Activated CD8-positive, alpha-beta memory T cell treated with anti-CD3 and anti-CD28 coated beads for 36 hours (primary cell): ENCODE data around the gene ALOXE3. TPM values are rescaled to one million over a fixed set of nuclear protein-coding genes. Genes with fewer than 3 reads are reported as not detected.

Experiments
- CTCF ChIA-PET: fragments of 350-600 bp; sonication (Branson Sonifier 250); formaldehyde crosslinking; loops from one replicate; lab custom pipeline; 2021; ENCODE audit warnings: antibody characterized with exemption; lab: Charles Lee
- POLR2A ChIA-PET: fragments of 350-600 bp; sonication (Branson Sonifier 250); formaldehyde crosslinking; loops from one replicate; lab custom pipeline; 2021; ENCODE audit warnings: antibody characterized with exemption; lab: Charles Lee
- total RNA-seq, 2 experiments: library from RNA; stranded (reverse); gene quantifications; one replicate each; pipeline ENCODE4 v1.2.3, GENCODE V29; 2021

Gene ALOXE3
- total RNA-seq, 2 experiments from 2014 or later, result 0.19 TPM; not detected in 1

DNA sequence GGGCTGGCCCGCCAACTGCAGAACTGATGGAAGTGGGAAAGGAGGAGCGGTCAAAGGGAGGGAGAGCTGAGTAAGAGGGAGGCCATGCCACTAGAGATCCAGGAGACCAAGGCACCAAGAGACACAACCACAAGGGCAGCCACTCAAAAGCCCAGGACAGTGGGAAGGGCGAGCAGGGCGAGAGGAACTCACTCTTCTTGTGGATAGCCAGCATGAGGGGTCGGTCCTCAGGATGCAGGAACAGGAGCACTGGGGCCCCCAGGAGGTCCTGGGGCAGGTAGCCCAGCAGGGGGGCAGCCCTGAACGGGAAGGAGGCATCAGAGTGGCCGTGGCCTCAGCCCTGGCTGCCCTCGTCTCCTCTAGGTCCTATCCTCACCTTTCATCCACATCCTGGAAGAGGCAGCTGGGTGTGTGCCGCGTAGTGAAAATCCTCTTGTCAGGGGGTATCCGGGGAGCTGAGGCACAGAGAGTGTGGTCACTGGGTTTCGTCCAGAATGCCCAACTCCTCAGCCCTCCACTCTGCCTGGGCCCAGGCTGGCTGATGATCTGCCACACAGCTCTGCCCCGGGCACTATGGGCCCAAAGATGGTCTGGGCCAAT lies 29.6 kb upstream of the ALOXE3 start:
- ChIA-PET CTCF (interaction anchor here (1.6 kb wide), 2 partner anchors 9 to 13 kb away, joined by 4 read pairs; no protein-coding TSS in a partner anchor), POLR2A (interaction anchor here (1.0 kb wide), 1 partner anchor 8 kb away, joined by 4 read pairs; no protein-coding TSS in a partner anchor)

DNA sequence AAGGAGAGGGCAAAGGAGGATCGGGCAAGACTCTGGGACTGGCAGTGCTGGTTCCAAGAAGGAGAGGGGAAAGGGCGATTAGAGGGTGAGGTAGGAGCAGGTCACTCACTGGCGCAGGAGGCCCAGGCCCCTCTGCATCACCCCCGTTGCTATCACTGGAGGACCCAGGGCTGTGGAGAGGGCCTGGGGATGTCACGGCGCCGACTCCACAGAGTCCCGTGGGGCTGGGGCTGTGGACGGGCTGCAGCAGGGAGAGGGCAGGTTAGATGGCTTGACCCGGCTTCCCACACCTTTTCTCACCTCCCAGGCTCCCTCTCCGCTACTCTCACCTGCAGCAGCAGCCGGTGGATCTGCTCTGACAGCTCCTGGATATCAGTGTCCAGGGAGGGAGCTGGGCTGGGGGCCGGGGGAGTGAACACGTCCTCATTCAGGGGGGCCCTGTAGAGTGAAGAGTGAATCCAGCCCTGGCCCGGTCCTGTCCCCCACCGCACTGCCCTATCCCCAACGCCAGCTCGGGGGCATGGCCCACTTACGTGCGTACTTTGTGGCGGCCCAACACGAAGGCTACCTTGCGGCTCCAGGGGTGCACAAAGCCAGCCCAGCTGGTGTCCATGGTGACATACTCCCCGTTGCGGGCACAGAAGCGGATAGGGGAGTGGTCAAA lies 29.0 kb upstream of the ALOXE3 start:
- POLR2A ChIA-PET, result no interaction called here
- CTCF ChIA-PET, result interaction anchor here (1.6 kb wide), 1 partner anchor 8 kb away, joined by 4 read pairs; no protein-coding TSS in a partner anchor

GRCh38 chr17:8146381-8147140 lies 28.2 kb upstream of the ALOXE3 start:
- ChIA-PET POLR2A (no interaction called here), CTCF (interaction anchor here (1.5 kb wide), 1 partner anchor 12 kb away, joined by 3 read pairs; no protein-coding TSS in a partner anchor)

GRCh38 chr17:8145811-8146210 lies 27.5 kb upstream of the ALOXE3 start:
- POLR2A ChIA-PET, result interaction anchor here (0.7 kb wide), 1 partner anchor 8 kb away, joined by 3 read pairs; no protein-coding TSS in a partner anchor
- CTCF ChIA-PET, result interaction anchor here (0.6 to 1.5 kb wide), 2 partner anchors 12 to 43 kb away, joined by 3 read pairs; no protein-coding TSS in a partner anchor

DNA sequence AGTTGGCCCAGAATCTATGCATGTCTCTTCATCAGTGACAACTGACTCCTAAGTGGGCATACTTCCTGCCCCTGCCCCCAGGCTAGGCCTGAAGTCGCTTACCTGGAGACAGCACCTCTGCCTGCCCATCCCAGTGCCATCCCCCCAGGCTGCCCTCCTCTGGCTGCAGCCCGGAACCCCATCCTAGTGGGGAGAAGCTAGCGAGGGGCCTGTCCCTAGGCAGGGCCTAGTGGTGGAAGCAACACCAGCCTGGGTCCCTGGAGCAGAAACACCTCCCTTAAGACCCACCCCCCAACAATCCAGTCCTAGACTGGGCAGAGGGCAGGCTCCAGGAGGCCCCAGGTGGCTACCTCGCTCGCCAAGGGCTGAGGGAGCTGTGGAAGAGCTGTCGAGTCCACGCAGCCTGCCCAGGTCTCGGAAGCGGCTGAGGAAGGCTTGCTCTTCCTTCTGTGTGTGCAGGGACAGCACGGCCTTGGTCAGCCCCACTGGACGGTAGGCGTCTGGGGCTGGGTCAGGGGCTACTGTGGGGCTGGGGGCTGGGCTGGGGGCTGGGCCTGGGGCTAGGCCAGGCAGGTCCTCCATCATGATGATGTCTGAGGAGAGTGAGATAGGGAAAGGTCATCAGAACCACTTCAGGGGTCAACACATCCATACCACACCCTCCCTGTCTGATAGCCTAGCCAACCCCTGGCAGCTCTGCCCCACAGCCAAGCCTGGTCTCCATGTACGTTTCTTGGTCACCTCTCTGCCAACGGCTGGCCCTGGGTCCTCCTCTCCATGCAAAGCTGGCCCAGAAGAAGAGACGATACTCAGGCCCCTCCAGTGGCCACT lies 26.3 kb upstream of the ALOXE3 start:
- ChIA-PET POLR2A (no interaction called here), CTCF (interaction anchor here (0.8 to 1.5 kb wide), 3 partner anchors 12 to 222 kb away, joined by 3 to 4 read pairs (median 4); no protein-coding TSS in a partner anchor)

GRCh38 chr17:8143581-8144400 lies 25.5 kb upstream of the ALOXE3 start:
- CTCF ChIA-PET, result interaction anchor here (1.2 kb wide), 1 partner anchor 12 kb away, joined by 4 read pairs; no protein-coding TSS in a partner anchor

GRCh38 chr17:8142887-8143580 lies 24.7 kb upstream of the ALOXE3 start:
- CTCF ChIA-PET, result interaction anchor here (0.6 to 1.2 kb wide), 2 partner anchors 11 kb away, joined by 3 to 4 read pairs; no protein-coding TSS in a partner anchor
- POLR2A ChIA-PET, result no interaction called here

More at GRCh38 chr17:8143581-8144400, 25.5 kb upstream of the ALOXE3 start:
- POLR2A ChIA-PET, result no interaction called here

GRCh38 chr17:8142158-8142886 lies 24.0 kb upstream of the ALOXE3 start:
- POLR2A ChIA-PET, result no interaction called here
- CTCF ChIA-PET, result no interaction called here

DNA sequence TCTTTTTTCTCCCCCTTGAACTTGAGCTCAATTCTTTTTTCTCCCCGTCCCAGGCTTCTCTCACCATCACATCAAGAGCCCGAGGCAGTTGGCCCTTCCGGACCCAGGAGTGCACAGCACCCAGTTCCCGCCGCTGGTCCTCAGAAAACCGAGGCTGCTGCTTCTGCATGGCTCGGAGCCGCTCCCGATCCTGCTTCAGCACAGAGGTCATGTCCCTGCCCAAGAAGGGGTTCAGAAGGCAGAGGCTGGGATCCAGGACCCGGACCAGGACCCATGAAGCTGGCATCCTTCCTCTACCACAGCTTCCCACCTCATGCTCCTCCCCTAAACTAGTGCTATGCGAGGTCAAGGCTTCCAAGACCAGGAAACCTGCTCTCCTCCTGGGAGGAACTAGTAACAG lies 23.4 kb upstream of the ALOXE3 start:
- POLR2A ChIA-PET, result no interaction called here
- CTCF ChIA-PET, result interaction anchor here (1.1 kb wide), 1 partner anchor 8 kb away, joined by 3 read pairs; no protein-coding TSS in a partner anchor

- ChIA-PET POLR2A (interaction anchor here (1.4 kb wide), 1 partner anchor 12 kb away, joined by 4 read pairs; no protein-coding TSS in a partner anchor), CTCF (interaction anchor here (0.8 to 1.2 kb wide), 3 partner anchors 9 to 67 kb away, joined by 3 read pairs; no protein-coding TSS in a partner anchor)
Measured at GRCh38 chr17:8141045-8141444, 22.7 kb upstream of the ALOXE3 start.

- ChIA-PET POLR2A (interaction anchor here (1.1 to 1.4 kb wide), 5 partner anchors 8 to 108 kb away, joined by 3 to 7 read pairs (median 4); partner anchors contain the start of genes CTC1 and PER1), CTCF (interaction anchor here (0.8 to 4.2 kb wide), 10 partner anchors 10 to 225 kb away, joined by 3 to 39 read pairs (median 10); partner anchors contain the start of genes ALOXE3, HES7, PER1 and RNF227)
Measured at GRCh38 chr17:8140065-8141029, 22.0 kb upstream of the ALOXE3 start.

- ChIA-PET CTCF (interaction anchor here (0.7 to 4.2 kb wide), 18 partner anchors 9 to 803 kb away, joined by 3 to 39 read pairs (median 6); partner anchors contain the start of genes ACAP1, ALOXE3, BORCS6 and CTC1), POLR2A (interaction anchor here (0.5 to 1.5 kb wide), 9 partner anchors 9 to 109 kb away, joined by 3 to 12 read pairs (median 5); partner anchors contain the start of genes CTC1 and PER1)
Measured at GRCh38 chr17:8138672-8139371, 20.5 kb upstream of the ALOXE3 start.

GRCh38 chr17:8138374-8138671 lies 20.0 kb upstream of the ALOXE3 start:
- CTCF ChIA-PET, result interaction anchor here (1.0 to 4.2 kb wide), 17 partner anchors 11 to 802 kb away, joined by 3 to 39 read pairs (median 6); partner anchors contain the start of genes ACAP1, ALOXE3, BORCS6 and CTC1
- POLR2A ChIA-PET, result interaction anchor here (0.6 to 1.5 kb wide), 6 partner anchors 9 to 85 kb away, joined by 3 to 12 read pairs (median 4); no protein-coding TSS in a partner anchor
